Activated T-cell treated with anti-CD3 and anti-CD28 coated beads, Interleukin-2, amount 50 U/mL, for 1 hour (primary cell): ENCODE data around the gene LECT2.

Source experiments
- DNase-seq: peaks from one replicate; pipeline ENCODE4 v3.0.0-alpha.2; 2020

Gene LECT2

DNA sequence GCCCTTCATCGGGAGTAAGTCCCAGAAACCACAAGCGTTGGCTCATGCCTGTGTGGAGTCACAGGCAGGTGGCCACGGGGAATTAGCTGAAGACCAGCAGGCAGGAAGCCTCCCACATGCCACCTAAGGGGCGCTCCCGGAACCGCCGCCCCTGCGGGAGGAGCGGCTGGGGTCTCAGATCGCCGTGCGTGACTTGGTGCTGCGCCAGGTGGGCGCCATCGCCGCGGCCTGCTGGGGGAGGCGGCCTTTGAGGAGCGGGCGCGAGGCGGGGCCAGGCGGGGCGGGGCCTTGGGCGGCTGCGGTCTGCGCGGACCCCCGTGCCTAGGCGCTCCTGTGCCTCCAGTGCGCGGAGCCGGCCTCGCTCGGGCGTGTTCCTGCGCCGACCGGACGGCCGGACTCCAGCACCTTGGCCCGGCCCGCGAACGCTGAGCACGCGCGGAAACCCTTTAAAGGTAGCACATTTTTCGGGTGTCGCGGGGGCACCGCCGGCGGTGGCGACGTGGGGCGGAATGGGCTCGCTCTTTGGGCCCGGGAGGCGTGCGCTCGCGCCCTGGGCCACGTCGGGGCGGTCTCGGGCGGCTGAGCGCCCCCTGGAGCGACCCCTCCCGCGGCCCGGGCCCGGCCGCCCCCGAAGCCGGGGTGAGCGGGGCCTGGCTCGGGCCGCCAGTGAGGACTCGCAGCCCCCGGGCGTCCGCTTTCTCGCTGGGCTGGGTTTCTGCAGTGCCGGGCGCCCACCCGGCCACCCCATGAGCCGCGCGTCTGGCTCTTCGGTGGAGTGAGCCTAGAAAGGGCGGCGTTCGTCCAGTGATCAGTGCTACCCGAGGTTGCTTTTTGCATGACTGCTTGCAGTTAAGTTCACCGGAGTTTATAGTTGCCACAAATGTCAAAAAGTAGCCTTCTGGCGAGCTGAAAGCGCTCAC is 24.5 kb downstream of the LECT2 start:
- no peak for DNase-seq

- DNase-seq = no peak
Measured at GRCh38 chr5:135921388-135921787, 33.4 kb downstream of the LECT2 start.

DNA sequence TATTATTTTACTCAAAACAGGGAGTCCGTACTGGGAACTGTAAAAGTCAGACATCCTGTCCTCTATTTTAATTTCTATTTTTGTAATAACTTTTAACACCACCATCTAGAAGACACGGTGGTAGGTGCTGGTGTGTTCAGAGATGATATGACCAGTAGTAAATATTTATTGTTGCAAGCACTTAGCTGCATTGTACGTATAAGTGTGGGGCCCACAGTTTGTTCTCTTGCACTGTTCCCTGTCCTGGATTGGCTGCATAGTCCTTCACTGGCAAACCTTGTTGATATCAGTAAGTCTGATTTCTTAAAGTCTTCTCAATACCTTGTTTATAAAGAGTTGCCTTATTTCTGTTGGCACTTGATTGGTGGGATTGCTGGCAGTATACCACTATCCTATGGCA is 34.6 kb downstream of the LECT2 start:
- DNase-seq = no peak

- DNase-seq = no peak
Measured at GRCh38 chr5:135916638-135917263, 38.0 kb downstream of the LECT2 start.

DNA sequence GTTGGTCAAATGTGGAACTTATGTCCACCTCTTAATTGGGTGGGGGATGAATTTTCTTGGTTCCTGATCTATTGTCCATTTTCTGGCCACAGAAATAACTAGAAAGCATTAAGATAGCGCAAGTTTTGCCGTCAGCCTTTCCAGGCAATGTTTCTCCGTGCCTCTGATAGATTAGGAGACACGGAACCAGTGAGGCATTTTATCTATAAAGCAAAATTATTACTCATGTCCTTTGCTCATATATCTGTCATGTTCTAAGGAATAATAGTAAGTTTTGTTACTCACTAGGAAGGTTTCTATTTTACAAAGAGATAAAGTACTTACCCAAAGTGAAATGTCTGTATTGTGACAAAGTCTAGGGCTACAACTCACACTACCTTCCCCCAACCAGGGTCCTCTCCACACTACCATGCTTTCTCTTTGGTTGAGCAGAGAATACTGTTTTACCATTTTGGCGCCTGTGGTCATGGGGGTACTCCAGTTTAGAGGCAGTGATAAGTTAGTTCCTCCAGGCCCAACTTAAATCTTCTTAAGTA is 39.2 kb downstream of the LECT2 start:
- no peak for DNase-seq

DNA sequence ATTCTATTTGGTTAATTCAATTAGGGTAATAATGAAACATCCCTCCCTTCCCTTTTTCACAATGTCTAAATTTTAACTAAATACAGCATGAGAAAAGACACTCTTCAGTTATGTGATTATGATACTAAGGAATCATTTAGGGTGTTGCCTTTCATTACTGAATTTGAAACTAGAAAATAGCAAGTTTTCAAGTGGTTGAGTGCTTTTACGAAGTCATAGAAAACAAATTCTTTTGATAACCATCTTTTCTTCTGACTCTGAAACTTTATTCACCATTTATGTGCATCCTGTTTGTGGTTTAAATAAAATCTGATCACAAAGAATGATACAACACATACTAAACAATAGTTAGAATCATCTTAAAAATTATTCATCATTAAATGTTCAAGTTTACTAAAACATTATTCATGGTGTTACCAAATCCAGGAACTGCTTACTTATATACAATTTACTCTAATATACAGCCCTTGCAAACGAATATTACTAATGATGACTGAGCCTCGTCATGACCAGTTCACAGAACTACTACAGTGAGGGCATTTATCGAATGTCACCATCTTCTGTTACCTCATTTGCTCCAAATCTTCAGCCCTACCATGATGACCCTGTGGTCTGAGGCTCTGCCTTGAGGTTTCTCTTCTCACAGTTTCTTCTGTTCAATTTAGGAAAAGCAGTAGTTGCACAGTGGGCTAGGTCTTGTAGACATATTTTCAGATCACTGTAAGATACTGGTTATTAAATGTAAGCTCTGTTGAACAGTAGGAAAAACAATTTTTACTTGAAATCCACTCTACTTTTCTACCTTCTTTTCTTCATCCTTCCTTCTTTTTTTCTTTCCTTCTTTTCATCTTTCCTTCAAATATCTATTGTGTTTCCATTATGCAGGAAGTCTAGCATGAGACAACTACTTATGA is 40.8 kb downstream of the LECT2 start:
- no peak for DNase-seq

DNA sequence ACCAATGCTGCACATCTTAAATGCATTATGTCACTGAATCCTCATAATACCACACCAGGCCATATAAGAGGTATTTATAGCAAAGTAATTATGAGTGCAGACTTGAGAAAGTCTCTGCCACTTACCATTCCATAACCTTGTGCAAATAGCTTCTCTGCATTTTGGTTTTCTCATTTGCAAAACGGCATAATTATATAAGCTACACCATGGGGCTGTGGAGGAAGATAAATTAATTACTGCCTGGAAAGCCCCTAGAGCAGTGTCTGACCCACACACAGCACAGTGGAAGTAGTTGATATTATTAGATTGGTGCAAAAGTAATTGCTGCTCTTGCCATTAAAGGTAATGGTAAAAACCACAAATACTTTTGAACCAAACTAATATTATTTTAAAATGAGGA is 49.6 kb downstream of the LECT2 start:
- no peak for DNase-seq

- no peak for DNase-seq
Measured at GRCh38 chr5:135901633-135902032, 53.1 kb downstream of the LECT2 start.

DNA sequence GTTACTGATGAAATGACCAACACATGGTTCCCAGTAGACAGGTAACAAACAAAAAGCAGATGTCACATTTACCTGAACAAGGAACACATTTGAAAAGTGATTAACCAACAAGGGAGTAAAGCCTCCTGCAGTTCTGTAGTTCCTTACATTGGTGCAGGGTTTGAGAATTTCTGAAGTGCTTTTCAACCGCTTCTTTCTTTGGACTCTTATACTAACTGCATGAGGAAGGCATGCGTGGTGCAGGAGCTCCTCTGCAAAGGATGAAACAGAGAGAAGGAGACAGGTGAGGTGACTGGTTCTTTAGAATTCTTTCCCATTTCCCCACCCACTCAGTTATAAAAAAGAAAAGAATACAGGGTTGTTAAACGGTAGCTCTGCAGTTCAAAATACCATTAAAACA is 54.5 kb downstream of the LECT2 start:
- DNase-seq = no peak

- no peak for DNase-seq
Measured at GRCh38 chr5:135898651-135899050, 56.1 kb downstream of the LECT2 start.
